ENCODE results near the gene L3MBTL1. TPM values are rescaled to one million over a fixed set of nuclear protein-coding genes. Genes with fewer than 3 reads are reported as not detected.
A peak's percentile ranks its signal among the peaks of the same experiment; 100 is the strongest.
"Not testable (repeated sequence)": the region's sequence is repeated elsewhere in the genome, so short reads cannot be mapped to it uniquely, and the experiment has no call there.

Gene L3MBTL1
- total RNA-seq, 1 donor from 2014 or later: 15.8 TPM

DNA sequence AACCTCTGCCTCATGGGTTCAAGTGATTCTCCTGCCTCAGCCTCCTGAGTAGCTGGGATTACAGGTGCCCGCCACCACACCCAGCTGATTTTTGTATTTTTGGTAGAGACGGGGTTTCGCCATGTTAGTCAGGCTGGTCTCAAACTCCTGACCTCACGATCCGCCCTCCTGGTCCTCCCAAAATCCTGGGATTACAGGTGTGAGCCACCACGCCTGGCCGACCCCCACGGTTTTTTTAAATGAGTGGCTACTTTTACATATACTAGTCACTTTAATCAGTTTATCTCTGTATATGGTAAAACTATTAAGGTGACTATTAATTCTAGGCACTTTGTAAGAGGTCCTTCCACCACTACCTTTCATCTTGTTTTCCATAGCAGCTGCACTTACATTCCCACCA, 5.5 kb upstream of the L3MBTL1 start:
- not testable (repeated sequence) for DNase-seq (ENCODE audit: extremely low read depth, low read depth, low spot score)

DNA sequence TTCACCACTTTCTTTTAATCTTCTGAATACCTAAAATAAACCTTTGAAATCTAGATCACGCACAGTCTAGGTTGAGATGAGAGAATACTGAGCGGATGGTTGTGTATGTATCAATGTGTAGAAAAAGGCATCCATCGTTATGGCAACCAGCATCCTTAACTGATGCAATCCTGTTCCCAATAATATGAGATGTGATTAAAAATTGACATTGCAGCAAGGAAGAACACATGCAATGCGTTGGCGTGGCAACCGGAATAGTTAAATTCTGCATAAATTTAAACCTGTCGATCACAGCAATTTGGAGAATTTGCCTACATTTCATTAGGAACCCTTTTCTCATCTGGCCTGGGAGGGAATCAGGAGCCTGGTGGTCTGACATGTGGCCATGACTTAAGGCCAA, 1.3 kb upstream of the L3MBTL1 start:
- DNase-seq (ENCODE audit: extremely low read depth, low read depth, low spot score): no peak

DNA sequence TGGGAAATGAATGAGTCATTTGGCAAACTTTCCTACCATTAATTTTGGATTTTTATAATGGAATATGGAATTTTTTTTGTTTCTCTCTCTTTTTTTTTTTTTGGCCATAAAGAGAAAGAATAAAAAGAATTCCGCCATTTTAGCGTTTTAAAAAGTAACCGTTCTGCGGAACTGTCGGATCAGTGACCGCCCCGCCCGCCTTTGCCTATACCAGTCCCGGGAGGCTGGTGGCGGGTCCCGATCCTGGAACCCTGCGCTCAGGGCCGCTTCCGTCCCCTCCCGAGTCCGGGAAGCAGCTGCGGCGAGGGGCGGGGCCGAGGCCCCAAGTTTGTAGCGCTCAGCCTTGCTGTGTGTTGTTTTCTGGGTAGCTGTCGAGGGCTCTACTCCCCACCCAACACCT, 609 bp downstream of the L3MBTL1 start:
- no peak for DNase-seq (ENCODE audit: extremely low read depth, low read depth, low spot score)

DNA sequence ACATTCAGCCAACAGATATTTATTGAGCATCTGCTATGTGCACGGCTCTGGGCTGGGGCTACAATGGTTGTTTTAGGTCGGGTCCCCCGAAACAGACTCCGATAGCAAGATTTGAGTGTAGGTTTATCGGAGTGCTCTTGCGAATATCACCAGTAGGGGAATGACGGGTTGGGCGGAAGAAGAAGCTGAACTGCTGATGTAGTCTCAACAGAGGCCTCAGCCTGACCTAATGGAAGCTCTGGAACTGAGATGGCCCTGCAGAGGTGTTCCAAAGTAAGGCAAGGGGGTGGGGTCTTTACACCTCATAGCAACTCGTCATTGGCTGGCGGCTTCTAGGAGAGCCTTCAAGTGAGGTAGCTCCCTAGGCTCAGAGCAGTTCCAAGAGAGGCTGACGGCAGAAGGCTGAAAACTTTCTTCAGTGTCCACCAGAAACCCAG, 1.1 kb downstream of the L3MBTL1 start:
- DNase-seq (ENCODE audit: extremely low read depth, low read depth, low spot score): no peak

DNA sequence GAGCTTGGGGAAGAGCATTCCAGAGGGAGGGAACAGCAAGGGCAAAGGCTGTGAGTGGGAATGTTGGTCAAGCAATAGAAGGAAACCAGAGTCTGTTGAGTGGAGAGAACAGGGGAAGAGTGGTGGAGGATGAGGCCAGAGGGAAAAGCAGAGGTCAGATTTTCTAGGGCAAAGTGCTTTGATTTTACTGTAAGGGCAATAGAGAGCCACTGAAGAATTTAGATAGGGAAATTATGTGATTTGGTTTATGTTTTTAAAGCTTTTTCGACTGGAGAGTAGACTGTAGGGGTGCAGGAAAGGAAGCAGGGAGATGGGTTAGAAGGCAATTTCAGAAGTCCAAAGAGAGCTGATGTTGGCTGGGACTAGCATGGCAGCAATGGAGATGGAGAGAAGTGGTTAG, 4.4 kb downstream of the L3MBTL1 start:
- no peak for DNase-seq (ENCODE audit: extremely low read depth, low read depth, low spot score)

DNA sequence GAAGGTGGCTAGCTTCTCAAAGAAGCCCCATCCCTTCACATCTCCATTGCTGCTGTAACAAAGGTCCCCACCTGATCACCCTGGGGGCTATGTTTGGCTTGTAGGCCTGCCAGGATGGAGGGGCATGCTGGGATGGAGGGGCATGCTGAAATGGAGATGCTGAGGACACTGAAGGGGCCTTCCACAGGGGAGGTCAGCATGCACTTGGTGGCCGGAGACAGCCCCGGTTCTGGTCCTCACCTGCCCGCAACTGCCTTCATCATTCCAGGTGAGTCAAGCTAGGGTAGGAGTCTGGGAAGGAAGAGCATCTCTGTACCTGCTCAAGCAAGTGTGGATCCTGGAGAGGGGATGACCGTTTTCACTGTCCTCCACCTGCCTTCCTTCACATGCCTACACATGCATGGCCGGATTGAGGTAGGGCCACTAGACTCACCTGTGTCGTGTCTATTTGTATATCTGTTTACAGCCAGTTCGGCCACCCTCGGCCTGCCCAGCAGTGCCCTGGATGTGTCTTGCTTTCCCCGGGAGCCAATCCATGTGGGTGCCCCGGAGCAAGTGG, 6.0 kb downstream of the L3MBTL1 start:
- DNase-seq (ENCODE audit: extremely low read depth, low read depth, low spot score): no peak

DNA sequence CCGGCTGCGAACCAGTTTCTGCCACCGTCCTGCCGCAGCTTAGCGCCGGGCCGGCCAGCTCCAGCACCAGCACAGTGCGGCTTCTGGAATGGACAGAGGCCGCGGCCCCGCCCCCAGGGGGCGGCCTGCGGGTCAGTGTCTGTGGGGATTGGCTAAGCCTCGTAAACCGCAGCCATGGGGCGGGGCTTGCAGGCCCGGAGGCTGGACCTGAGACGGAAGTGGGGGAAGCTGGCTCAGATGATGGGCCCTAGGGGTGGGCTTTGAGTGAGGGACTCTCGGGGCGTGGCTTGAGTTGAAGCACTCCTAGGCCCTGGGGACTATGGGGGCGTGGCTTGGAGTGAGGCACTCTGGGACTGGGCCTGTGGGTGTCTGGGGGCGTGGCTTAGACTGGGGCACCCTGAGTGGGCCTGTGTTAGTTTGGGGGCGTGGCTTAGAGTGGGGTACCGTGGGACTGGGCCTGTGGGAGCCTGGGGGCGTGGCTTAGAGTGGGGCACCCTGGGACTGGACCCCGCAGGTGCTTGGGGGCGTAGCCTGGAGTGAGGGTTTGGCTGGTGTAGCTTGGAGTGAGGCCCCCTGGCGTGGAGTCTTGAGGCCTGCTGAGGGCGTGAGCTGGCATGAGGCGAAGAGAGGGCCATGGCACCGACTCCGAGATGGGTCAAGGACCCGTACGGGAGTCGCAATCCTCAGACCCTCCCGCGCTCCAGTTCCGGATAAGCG, 6.6 kb downstream of the L3MBTL1 start:
- DNase-seq (ENCODE audit: extremely low read depth, low read depth, low spot score): peak; percentile 83

DNA sequence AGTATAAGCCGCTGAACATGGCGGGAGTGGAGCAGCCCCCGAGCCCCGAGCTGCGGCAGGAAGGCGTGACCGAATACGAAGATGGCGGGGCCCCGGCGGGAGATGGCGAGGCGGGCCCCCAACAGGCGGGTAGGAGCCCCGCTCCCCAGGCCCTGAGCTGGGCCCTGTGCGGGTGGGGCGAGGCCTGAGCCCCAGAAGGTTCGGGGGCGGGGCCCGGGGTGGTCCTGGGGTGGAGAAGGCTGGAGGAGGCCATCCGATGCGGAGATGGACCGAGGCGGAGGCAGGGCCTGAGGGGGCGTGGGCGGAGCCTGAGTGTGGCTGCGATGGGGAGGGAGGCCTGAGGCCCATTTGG, 7.1 kb downstream of the L3MBTL1 start:
- DNase-seq (ENCODE audit: extremely low read depth, low read depth, low spot score): no peak

DNA sequence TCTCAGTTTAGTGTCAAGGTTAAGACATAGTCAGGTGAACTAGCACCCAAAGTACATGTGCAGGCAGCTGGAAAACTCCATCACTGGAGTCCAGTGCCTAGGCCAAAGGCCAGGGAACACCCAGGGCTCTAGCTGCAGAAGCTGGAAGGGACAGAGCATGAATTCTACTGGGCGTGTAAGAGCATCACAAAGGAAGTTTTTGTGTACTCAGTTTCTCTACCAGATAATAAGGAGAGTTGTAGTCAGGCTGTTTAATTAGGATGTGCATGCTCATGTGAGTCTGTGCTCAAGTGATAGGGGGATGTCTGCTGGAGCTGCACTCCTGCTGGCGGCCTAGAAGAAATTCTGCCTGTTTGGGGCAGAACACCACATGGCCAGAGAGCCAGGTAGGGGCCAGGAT, 8.1 kb downstream of the L3MBTL1 start:
- no peak for DNase-seq (ENCODE audit: extremely low read depth, low read depth, low spot score)

DNA sequence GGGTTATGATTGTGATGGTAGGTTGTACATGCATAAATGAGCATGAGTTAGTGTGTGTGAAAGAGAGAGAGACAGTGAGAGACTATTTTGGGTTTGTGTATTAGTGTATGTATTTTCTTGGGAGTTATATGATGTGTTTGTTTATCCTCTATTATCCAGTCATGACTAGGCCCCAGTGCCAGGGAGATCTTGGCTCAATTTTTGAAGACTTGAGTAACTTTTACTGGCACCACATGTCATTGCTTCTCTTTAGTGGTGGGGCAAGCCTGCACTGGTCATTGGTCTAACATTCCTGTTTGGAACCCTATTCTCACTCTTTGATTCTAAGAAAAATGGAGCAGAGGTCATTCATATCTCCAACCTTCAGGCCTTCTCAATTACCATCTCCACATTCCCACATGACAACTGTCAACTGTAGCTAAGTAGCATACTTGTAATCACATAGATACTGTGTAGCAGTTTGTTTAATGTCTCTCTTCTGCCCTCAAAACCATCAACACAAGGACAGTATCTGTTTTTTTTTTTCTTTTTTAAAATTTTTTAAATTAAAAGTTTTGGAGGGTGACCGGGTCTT, 8.8 kb downstream of the L3MBTL1 start:
- no peak for DNase-seq (ENCODE audit: extremely low read depth, low read depth, low spot score)

DNA sequence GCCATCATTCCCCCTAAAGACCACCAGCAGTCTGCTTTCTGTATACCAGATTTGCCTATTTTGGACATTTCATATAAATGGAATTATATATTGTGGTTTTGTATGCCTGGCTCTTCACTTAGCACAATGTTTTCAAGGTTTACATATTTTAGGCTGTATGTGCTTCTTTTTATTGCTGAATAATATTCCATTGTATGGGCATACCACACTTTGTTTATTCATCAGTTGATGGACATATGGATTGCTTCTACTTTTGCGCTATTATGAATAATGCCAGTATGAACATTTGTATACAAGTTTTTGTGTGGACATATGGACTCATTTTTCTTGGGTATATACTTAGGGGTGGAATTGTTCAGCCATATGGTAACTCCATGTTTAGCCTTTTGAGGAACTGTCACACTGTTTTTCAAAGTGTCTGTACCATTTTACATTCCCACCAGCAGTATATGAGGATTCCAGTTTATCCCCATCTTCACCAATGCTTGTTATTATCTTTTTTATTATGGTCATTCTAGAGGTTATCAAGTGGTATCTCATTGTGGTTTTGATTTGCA, 12.7 kb downstream of the L3MBTL1 start:
- DNase-seq (ENCODE audit: extremely low read depth, low read depth, low spot score): no peak

DNA sequence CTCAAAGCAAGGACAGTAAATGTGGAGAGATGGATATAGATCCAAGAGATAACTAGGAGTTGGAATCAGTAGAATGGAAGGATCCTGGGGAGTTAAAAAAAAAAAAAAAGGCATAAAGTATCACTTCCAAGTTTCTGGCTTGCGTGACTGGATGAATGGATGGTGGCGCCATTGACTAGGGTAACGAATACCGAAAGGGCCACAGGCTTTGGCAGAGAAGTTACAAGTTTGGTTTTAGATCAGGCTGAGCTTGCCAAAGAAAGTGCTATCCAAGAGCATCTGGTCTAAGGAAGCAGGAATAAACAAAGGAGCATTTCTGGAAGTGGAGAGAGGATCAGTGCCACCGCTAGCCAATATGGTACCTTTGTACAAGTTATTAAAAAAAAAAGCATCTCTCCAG, 17.5 kb downstream of the L3MBTL1 start:
- no peak for DNase-seq (ENCODE audit: extremely low read depth, low read depth, low spot score)

DNA sequence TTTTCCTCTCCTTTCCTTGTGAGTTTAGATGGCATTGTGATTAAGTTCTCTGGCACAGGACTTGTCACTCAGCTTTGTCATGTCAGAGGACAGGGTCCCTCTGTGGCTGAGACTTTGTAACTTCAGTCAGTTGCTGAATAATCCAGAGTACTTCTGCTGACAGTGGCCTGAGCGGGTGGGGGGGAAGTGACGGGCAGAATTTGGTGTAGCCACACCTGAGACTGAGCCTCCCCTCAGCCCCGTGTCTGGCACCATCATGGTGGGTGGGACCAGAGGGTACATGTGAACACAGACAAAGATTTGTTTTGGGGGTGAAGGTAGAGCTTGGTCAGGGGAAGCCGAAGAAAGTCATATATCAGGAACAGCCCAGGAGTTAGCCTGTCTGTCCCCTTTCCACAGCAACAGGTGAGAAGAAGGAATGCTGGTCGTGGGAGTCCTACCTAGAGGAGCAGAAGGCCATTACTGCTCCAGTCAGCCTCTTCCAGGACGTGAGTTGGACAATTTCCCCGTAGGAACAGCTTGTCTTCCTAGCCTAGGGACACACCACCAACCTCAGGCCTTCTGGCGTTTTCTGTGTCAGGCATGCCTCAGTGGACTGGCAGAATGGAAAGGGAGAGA, 20.9 kb downstream of the L3MBTL1 start:
- no peak for DNase-seq (ENCODE audit: extremely low read depth, low read depth, low spot score)

DNA sequence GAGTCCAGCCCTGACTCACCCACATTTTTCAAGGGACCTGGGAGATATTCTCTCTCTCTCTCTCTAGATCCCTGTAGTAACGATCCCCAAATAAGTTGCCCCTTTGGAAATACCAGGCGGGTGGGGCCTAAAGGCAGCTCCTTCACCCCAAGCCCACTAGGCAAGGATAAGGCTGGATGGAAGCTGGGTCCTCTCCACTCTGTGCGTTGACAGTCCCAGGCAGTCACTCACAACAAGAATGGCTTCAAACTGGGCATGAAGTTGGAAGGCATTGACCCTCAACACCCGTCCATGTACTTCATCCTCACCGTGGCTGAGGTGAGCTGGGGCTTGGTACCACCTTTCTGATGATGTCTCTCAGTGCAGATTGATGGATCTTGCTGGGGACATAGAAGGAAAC, 21.6 kb downstream of the L3MBTL1 start:
- DNase-seq (ENCODE audit: extremely low read depth, low read depth, low spot score): no peak

DNA sequence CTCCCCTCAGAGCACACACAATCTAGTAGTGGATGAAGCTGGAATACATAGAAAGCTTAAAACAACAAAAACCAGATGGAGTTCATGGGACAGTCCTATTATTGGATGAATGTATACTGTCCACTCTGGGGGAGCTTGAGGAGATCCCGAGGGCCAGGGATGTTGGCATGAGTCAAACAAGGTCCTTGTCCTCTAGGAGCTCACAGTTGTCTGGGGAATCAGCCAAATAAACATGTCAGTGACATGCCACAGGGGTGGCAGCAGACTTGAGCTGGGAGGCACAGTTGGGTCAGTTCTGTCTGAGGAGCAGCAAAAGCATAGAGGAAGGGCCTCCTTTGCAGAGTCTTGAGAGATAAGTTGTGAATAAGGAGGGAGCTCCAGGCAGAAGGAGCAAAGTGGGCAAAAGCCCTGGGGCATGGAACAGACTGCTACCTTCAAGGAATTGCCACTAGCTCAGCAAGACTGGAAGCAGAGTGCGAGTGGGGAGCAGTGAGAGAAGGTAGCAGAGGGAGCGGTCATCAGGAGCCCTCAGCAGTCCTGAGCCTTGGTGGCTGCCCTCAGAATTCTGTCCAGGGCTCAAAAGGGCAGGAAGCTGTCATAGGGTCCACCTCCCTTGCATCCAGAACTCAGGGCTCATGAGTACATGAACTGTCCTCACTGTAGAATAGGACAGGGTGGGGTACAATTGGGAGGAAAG, 22.1 kb downstream of the L3MBTL1 start:
- DNase-seq (ENCODE audit: extremely low read depth, low read depth, low spot score): no peak

DNA sequence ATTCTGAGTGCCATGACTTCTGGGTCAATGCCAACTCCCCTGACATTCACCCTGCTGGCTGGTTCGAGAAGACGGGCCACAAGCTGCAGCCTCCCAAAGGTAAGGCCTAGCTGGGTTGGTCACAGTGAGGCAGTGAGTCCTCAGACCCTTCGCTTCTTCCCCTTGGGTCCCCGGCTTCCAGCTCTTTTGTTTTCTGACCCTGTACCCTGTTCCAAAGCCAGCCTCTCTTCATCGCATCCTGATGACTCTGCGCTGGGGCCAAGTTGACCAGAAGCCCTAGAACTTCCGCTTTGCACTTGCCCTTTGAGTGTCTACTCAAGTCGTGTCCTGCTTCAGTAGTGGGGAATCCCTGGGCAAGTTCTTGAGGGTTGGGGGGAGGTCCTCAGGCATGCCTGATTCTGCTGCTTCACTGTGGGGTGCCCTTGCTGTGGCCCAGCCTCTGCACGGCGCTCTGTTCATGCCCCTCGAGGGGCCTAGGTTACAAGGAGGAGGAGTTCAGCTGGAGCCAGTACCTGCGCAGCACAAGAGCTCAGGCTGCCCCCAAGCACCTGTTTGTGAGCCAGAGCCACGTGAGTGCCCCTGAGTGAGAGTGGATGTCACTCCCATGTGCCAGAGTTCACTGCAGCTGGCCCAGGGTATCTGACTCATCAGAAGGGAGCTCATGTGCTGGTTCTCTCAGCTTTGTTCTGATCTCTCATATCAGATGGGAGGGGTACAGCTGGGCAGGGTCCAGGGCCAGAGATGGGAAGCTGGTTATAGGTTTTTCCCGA, 23.0 kb downstream of the L3MBTL1 start:
- no peak for DNase-seq (ENCODE audit: extremely low read depth, low read depth, low spot score)

DNA sequence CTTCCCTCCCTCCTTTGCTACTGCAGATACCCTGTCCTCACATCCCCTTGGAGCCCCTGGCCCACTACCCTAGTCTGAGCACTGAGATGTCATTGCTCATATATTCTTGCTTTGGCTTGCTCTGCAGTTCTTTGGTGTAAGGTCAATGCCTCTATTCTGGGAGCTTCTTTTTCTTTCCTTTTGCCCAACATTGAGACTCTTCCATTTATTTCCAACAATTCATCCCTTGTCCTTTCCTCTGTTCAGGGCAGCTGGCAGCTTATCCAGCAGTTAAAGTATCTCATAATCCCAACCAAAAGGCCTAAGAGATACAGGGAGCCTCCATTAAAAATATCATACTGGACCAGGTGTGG, 23.6 kb downstream of the L3MBTL1 start:
- no peak for DNase-seq (ENCODE audit: extremely low read depth, low read depth, low spot score)

DNA sequence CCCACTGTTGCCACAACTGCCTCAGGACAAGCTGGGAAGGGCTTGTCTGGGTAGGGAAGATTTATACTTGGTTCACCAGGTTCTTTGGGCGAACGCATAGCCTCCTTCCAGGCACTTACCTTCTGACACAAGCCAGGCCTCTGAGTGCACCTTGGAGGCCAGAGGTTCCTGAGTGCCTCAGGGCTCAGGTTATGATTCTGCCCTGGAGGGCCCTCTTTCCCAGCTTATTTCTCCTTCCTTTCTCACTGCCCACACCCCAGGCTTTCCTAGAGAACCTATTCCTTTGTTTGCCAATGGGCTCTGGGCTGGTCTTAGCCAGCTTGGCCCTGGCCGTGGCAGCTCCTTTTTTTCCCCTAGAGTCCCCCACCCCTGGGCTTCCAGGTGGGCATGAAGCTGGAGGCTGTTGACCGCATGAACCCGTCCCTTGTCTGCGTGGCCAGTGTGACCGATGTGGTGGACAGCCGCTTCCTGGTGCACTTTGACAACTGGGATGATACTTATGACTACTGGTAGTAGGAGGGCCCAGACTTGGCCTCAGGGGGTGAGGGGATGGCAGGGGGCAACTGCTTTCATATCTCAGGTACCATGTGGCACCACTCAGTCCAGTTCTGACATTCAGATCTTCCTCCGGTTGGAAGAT, 25.0 kb downstream of the L3MBTL1 start:
- no peak for DNase-seq (ENCODE audit: extremely low read depth, low read depth, low spot score)

DNA sequence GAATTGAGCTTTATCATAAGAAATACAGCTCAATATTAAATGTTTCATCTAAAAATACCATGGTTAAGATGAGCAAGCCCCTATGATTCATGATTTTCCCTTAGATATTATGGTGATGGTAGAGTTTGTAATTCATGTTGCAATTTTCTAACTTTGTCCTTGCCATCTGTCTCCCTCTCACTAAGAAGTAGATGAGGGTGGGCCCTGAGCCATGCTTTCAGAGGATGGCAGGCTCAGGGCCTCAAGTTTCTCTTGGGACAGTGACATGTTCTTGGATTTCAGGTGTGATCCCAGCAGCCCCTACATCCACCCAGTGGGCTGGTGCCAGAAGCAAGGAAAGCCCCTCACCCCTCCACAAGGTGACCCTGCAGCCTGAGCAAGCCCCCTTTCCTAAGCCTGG, 25.6 kb downstream of the L3MBTL1 start:
- no peak for DNase-seq (ENCODE audit: extremely low read depth, low read depth, low spot score)

DNA sequence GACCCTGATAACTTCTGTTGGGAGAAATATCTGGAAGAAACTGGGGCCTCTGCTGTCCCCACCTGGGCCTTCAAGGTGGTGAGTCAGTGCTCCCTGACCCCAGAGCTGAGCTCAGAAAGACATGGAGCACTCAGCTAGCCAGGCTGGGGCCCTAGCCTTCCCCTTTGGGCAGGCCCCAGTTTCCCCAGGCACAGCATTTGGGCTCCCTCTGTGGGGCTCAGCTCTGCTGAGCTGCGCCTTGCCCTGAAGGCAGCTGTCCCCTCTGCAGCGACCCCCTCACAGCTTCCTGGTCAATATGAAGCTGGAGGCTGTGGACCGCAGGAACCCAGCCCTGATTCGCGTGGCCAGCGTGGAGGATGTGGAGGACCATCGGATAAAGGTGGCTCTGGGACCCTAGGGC, 26.5 kb downstream of the L3MBTL1 start:
- DNase-seq (ENCODE audit: extremely low read depth, low read depth, low spot score): no peak
